Measurements from ENCODE around the gene CHD9NB.

DNA sequence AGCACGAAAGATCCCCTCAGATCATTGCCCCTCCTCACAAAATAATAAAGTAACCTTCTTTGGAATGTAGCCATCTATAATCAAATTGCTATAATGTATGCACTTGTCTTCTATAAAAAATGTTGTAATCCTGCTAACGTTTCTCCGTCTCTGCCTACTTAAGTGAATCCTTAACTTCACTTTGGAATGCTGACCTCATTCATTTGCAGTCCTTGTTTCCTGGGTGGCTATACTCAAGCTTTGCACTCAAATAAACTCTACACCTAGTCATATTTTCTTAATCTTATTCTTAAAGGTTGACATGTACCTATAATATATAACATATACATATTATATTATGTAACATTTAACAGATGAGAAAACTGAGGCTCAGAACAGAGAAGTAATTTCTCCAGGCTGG is 22.7 kb downstream of the CHD9NB start:
- TF ChIP-seq EZH2 (IDR thresholded peaks at IDR 0.05; ENCODE audit: insufficient read depth, poor library complexity, severe bottlenecking) = no peak
- TF ChIP-seq EZH2phosphoT487 (IDR thresholded peaks at IDR 0.05; ENCODE audit: insufficient read depth, low read depth) = no peak
